Stimulated activated CD8-positive, alpha-beta memory T cell treated with anti-CD3 and anti-CD28 coated beads, Interleukin-12 subunit alpha, Interleukin-12 subunit beta, amount 100 ng/mL, for 1 hour (primary cell): ENCODE measurements around the gene MBOAT7.
A peak's percentile ranks its signal among the peaks of the same experiment; 100 is the strongest.

Experiments
- DNase-seq: peaks from one replicate; pipeline ENCODE4 v3.0.0-alpha.2; 2020; ENCODE audit warnings: low read depth

MBOAT7 gene

DNA sequence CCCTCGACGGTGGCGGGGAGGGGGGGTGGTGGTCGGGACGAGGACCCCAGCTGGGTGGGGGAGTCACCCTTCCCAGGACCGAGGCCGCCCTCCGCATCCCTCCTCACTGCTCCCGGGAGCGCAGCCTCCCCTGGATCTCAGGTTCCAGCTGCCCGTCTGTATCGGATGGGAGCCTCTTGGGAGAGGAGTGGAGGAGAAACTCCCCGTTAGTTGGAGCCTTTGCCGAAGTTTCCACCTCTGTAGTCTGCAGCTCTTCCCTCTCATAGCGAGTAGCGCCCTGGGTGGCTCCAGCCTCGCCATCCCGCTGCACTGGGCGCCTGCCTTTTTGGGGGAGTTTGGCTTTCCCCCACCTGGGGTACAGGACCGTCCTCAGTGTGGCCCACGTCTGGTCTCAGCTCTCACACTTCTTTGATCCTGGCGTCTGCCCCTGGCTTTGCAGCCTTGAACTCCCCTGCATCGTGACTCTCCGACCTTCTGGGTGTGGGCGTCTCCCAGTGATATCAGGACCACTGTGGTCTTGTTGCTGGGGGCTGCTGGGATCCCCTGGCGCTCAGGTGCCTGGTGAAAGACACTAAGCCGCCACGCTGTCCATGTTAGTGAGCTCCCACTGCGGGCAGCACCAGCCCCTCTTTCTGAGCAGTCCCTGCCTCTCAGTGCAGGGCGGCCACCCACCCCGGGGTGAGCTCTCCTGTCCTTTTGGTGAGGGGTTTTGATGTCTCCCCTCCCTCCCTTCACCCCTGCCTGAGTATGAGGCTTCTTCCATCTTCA is 50.7 kb downstream of the MBOAT7 start:
- DNase-seq = no peak

DNA sequence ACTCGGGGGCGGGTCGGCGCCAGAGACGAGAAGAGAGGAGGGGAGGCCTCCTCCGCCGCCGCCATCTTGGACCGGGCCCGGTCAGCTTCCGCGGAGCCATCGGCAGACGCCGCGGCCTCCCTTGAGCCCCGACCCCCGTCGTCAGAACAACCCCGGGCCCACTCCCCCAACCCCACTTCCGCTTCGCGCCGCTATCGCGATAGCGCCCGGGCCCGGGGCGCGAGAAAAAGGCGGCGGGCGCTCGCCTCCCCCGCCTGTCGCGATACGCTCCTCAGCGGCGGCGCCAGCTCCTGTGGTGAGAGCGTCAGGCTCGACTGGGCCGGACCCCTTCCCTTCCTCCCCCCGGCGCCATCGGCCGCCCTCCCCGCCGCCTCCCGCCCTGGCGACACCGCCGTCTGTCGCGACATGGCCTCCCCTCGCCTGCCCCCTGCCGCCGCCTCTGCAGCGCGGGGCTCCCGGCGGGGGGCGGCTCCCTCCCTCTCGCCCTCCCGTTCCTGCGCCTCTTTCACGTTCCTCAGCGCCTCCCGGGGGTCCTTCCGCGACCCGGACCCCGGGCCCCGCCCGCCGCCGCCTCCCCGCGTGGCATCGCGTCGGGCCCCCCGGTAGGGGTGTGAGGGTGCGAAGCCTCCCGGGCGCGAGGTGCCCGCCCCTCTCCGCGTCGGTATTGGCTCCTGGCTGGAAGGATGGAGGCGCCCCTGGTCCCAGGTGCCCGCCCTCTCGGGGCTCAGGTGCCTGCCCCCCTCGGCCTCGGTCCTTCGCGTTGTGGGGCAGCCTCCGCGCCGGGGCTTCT is 51.5 kb downstream of the MBOAT7 start, which contains the start of gene CNOT3:
TSS of gene CNOT3 (plus strand) at position 64 of the 790 bp plus-strand sequence. CDS start 5,217 bp downstream, outside the sequence.
- no peak for DNase-seq

DNA sequence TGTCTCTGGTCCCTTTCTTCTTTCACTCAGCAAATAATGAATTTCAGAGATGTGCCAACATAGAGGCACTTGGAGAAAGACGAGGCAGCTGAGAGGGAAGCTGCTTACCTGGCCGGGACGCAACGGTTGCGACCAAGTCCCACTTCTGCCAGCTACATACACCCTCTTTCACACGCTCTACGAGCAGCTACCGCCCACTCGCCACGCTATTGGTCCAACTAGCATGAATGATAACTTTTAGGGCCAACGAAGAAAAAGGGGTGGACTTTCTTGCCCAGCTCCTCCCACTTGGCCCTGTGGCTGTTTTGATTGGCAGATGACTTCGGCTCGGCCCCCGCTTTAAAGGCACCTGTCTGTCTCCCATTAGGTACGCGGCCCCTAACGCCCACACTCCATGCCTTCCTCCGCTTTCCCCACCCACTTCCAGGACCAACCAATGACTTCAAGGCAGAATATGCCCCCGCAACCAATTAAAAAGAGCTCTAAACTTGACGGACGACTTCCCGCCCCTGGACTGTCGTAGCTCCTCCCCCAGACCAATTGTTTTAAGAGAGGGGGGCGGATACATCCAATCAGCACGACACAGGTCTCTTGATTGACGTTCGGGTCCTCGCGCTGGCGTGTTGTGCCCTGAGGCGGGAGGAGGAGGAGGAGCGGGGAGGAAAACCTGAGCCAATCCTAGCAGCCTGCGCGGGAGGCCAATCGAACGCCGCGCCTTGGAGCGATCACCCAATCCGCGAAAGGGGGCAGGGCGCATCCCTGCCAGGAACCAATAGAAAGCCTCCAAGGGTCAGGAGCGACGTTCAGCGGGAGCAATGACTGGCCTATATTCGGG is 52.3 kb downstream of the MBOAT7 start:
- DNase-seq = peak; percentile 98

DNA sequence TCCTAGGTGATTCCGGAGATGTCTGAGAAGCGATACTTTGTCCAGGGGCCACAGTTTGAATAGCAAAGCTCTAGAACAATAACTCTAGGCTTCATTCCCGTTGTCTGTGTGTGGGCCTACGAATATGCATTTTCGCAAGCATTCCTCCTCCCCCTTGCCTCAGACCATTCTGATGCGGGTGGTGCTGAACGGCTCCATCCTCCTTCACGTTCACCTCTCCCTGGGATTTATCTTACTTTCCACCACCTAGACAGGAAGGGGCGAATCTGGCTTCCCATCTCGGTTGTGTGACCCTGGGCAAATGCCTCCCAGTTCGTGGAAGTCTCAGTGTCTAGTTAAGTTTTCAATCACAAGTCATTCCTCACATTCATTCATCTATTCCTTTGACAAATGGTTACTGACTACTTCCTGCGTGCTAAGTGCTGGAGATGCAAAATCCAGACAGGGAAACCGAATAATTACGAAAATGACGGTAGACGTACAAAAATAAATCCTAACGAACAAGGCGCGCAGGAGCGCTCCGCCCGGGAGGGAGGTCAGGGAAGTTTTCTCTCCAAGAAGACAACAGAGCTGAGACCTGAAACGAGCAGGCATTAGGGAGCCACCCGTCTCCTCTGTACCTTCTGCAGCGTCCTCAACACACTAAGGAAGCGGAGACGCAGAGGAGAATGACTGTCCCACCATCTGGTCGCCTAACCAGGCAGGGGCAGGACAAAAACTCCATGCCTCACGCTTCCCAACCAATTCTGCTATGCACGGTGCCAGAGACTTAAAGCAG is 53.1 kb downstream of the MBOAT7 start:
- no peak for DNase-seq

DNA sequence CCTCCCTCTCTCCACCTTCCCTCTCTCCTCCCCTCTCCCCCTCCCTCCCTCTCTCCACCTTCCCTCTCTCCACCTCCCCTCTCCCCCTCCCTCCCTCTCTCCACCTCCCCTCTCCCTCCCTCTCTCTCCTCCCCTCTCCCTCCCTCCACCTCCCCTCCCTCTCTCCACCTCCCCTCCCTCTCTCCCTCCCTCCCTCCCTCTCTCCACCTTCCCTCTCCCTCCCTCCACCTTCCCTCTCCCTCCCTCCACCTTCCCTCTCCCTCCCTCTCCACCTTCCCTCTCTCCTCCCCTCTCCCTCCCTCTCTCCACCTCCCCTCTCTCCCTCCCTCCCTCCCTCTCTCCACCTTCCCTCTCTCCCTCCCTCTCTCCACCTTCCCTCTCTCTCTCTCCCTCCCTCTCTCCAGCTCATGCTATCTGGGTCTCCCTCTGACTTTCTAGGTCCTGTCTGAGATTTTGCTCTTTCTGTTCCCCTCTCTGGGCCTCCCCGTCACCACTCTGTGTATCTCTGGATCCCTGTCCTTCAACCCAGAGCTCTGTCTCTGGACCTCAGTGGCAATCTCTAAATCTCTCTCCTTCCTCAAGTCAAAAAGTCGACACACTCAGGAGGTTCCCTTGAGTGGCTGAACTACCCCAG is 55.3 kb downstream of the MBOAT7 start:
- DNase-seq = no peak

DNA sequence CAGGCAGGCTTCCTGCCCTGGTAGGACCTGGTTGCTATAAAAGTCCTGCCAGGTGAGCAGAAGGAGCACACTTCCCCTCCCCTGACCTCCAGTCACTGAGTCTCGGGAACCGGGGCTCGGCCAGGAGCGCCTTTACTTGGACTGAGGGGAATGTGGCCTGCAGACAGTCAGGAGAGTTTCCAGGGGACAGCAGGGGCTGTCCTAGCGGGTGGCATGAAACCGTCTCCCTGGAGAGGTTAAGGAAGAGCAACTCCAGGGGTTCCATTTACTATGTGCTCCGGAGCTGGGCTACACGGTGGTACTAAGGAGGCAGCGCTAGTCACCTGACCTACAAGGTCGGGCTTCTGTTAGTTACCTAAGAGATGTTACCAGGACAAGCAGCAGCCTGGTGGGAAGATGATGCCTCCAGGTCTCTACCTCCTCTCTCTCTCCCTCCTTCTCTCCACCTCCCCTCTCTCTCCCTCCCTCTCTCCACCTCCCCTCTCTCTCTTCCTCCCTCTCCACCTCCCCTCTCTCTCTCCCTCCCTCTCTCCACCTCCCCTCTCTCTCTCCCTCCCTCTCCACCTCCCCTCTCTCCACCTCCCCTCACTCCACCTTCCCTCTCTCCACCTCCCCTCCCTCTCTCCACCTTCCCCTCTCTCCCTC is 55.9 kb downstream of the MBOAT7 start:
- no peak for DNase-seq

DNA sequence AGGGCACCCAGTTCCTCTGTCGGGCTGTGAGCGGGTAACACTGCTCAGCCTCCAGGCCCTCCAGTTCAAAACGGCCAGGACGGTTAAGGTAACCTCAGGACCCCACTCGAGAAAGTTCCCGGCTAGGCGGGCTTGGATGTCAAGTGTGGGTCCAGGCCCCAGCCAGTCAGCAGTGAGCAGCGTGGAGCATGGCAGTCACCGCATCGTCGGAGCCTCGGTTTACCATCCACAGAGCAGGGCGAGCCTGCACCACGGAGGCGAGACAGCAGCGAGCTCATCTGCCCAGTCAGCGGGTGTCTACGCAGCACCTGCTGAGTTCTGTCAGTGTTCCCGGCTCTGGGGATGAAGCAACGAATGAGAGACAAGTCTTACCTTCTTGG is 59.8 kb downstream of the MBOAT7 start:
- DNase-seq = no peak

DNA sequence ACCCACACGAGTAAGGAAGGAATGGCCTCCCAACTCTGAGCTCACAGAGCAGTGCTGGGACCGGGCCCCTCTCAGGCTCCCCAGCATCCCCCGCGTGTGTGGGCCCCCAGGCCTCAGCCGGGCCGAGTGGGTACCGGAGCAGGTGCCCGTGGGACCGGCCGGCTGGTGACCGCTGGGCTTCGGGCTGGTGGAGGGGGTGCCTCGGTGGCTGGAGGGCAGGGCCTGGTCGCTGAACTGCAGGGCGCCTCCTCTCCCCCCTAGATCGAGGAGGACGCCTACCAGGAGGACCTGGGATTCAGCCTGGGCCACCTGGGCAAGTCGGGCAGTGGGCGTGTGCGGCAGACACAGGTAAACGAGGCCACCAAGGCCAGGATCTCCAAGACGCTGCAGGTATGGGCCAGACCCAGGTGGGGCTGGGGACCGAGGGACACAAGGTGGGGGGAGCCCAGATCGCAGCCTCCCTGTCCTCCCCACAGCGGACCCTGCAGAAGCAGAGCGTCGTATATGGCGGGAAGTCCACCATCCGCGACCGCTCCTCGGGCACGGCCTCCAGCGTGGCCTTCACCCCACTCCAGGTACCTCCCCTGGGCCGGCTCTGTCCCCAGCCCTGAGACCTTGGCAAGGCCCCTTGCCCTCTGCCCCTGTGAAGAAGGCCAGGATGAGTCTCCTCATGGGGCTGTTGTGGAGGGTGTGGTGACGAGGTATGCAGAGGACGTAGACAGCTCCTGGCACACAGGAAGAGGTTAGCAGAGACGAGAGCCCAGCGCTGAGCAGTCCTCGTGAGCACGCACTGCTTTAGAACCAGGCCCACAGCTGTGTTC is 60.4 kb downstream of the MBOAT7 start:
- no peak for DNase-seq

DNA sequence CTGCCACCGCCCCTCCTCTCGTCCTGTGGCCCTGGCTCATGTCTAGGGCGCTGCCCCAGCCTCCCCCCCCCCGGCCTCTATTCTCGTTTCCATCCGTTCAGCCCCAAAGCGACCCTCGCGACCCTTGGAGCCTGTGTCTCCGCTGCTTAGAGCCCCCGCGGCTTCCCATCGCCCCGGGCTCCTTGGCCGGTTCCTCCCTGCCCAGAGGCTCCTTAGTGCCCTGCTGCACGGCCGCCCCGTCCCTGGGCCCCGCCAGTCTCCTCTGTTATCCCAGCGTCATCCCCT is 61.0 kb downstream of the MBOAT7 start:
- DNase-seq = no peak

DNA sequence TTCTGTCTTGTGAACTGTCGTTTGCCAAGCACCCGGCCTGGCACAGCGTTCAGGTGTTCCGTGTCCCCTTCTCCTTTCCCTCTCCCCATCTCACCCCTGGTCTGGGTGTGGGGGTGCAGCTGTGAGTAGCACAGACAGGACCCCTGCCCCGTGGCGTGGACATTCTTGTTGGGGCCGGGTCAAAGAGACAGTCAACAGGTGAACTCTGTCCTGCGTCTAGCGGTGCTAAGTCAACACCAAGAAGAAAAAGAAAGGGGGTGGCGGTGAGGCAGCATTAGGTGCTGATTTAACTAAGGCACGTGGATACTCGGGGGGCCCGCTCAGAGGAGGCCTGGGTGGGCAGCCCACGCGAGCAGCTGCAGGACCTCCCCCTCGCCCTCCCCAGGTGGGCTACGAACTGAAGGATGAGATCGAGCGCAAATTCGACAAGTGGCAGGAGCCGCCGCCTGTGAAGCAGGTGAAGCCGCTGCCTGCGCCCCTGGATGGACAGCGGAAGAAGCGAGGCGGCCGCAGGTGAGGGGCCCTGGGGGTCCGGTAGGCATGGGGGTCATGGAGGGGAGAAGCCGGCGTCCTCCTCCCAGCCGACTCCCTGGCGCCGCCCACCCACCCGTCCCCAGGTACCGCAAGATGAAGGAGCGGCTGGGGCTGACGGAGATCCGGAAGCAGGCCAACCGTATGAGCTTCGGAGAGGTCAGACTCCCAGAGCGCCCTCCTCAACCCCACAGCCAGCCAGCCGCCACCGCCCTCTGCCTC is 61.5 kb downstream of the MBOAT7 start:
- no peak for DNase-seq

DNA sequence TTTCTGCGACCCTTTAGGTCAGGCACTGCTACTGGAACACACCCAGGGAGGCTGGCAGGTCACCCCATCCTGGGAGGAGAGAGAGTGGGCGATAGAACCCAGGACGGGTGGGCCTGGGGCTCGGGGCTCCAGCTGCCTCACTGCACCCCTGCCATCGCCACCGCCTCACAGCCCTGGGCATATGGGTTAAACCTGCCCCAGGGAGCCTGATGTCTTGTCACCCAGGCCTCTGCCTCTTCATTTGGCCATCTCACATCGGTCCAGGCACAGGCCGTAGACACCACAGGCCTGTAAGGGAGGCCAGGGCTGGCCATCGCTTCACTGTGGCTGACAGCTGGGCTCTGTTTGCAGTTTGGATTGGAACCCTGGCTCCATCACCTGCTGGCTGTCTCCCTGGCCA is 63.7 kb downstream of the MBOAT7 start:
- no peak for DNase-seq

DNA sequence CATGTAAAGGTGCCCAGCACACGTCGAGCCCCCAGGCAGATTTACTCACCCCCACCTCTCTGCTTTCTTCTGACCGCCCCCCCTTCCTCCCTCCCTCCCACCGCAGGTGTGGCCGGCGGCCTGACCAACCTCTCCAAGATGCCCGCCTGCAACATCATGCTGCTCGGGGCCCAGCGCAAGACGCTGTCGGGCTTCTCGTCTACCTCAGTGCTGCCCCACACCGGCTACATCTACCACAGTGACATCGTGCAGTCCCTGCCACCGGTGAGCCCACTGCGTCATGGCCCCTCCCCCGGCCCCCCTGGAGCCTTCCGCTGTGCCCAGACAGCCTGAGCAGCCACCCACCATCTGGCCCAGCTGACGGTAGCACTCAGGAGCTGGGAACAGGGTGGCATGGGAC is 65.0 kb downstream of the MBOAT7 start:
- DNase-seq = no peak

DNA sequence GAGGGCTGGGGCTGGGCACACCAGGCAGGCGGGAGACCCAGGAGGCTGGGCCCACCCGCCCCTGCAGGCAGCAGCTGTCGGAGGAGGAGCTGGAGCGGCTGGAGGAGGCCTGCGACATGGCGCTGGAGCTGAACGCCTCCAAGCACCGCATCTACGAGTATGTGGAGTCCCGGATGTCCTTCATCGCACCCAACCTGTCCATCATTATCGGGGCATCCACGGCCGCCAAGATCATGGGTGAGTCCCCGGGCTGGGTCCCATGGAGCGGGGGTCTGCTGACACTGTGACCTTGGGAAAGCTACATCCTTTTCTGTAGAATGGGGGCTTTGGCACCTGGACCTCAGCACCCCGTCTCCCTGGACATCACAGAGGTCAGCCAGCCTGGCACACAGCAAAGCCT is 65.7 kb downstream of the MBOAT7 start:
- no peak for DNase-seq
